Mucosa of descending colon (tissue), 3 donors: ENCODE results near the gene GSDMA. TPM values are rescaled to one million over a fixed set of nuclear protein-coding genes. Genes with fewer than 3 reads are reported as not detected.

ENCODE experiments used
- ATAC-seq: fragments of 200-7000 bp; cut with Tn5 transposase; one replicate; pipeline ENCODE4 v1.9.1; 2020; ENCODE audit warnings: mild to moderate bottlenecking, moderate library complexity
- DNase-seq, 3 donors: peaks; one replicate each; pipeline ENCODE4 v3.0.0-alpha.2; 2020
- H3K36me3 ChIP-seq: fragments of 200-600 bp; one replicate; pipeline ENCODE4 v1.8.0; 2021; ENCODE audit warnings: low read depth, mild to moderate bottlenecking
- H3K4me1 ChIP-seq: fragments of 200-600 bp; one replicate; pipeline ENCODE4 v1.8.0; 2021; ENCODE audit warnings: low read depth, mild to moderate bottlenecking
- H3K4me3 ChIP-seq: fragments of 200-600 bp; one replicate; pipeline ENCODE4 v1.8.0; 2021; ENCODE audit warnings: mild to moderate bottlenecking
- H3K9me3 ChIP-seq: fragments of 200-600 bp; one replicate; pipeline ENCODE4 v1.8.0; 2021; ENCODE audit warnings: mild to moderate bottlenecking
- CTCF ChIP-seq: fragments of 200-600 bp; IDR thresholded peaks from one replicate; pipeline ENCODE4 v1.8.0; 2022; ENCODE audit warnings: antibody characterized with exemption, mild to moderate bottlenecking
- intact Hi-C, 2 donors: fragments of 100-400 bp; cut with DNase I in 1 of 2; cut with micrococcal nuclease in 1 of 2; formaldehyde crosslinking; loops; one replicate each; pipeline versions ENCODE4 v1.11.0 to v1.11.1; 2022; cut with DNase I, micrococcal nuclease
- total RNA-seq, 3 donors: library from RNA; stranded (reverse); fragmentation: NEBNext Ultra II Directional in 2 of 3; extraction: Animal tissue kit (Norgen Biotek cat#: 25700) in 2 of 3; gene quantifications; one replicate each; pipeline versions ENCODE4 v1.2.1 to v1.2.4, GENCODE V29; 2021 to 2023
- donor health status: DM: no; HTN: no; CAD: no; lungs with moderate emphysema.
- donor health status: DM: no; HTN: no; CAD: no.
- donor health status: DM: no; HTN: yes; CAD: no.

GSDMA gene
- total RNA-seq, 3 donors from 2014 or later, result 0.22 to 0.54 (median 0.26) TPM

DNA sequence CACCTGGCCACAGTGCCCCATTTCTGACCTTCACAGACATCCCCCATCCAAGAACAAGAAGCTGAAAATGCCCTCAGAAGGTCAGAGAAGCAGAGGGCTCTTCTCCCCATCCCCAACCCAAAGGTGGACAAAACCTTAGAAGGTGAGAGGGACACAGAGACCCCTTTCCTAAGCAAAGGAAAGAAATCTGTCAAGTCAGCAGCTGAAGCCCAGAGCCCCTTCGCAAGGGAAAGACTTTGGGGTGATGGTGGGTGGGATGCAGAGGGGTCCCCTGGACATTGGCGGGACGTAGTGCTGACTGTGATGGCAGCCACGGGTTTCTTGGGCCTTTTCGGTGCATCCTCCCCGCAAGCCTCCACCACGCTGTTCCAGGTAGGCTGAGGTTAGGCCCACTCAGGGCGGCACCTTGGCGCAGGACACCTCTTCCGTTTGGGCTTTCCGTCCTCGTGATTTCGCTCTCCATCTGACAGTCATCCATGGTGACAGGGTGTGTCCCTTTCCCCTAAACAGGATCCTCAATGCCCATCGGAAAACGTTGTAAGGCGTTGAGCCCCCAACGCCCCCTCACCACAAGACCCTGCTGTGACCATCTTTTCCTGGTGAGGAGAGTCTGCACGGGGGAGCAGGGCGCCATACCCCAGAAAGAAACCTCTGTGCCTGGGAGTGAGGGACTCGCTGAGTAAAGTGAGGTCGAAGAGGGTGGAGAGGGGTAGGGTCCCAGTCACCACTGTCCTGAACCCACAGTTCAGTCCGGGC, 10.7 kb upstream of the GSDMA start:
- Histone ChIP-seq H3K4me3 (no peak overlapping the region), H3K4me1 (no peaks in the 10 kb centered on the region), H3K36me3 (no peaks in the 10 kb centered on the region), H3K9me3 (no peaks in the 10 kb centered on the region)
- intact Hi-C loops, result no loop called here
- ATAC-seq (peak; percentile 1), DNase-seq (peak in 1 of 3 donors; percentile 68)
- no peak for TF ChIP-seq CTCF

- Histone ChIP-seq H3K9me3 (no peaks in the 10 kb centered on the region), H3K4me1 (no peaks in the 10 kb centered on the region), H3K4me3 (no peak overlapping the region), H3K36me3 (no peaks in the 10 kb centered on the region)
- peak; percentile 91 for ATAC-seq
- no peak for TF ChIP-seq CTCF
- intact Hi-C loops, result no loop called here
- peak; percentile 99 for DNase-seq
These were observed 9.9 kb upstream of the GSDMA start for GRCh38 chr17:39952680-39953470.

DNA sequence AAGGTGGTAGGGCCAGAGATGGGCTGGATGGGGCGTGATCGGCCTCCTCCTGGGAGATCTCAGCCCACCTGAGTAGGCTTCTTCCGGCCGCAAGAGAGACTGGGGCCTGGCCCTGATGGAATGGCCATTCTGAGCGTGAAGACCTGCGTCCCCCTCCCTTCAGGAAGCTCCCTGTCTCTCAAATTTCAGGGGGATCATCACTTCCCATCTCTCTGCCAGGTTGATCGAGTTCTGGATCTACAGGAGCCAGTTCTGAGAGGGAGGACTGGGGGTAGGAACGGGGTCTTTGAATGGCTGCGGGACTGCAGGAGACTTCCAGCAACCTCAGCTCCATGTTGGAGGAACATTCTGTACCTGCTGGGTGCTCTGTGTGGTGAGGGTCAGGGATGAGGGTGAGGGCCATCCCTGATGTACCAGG, 9.3 kb upstream of the GSDMA start:
- no peaks in the 10 kb centered on the region for H3K36me3 ChIP-seq
- ATAC-seq (no peak), DNase-seq (no peak)
- H3K4me3 ChIP-seq, result no peak overlapping the region
- H3K4me1 ChIP-seq, result no peaks in the 10 kb centered on the region
- intact Hi-C loops, result no loop called here
- no peak for TF ChIP-seq CTCF
- no peaks in the 10 kb centered on the region for H3K9me3 ChIP-seq

- intact Hi-C loops, result no loop called here
- no peak for ATAC-seq
- no peaks in the 10 kb centered on the region for H3K36me3 ChIP-seq
- no peaks in the 10 kb centered on the region for H3K9me3 ChIP-seq
- peaks cover 4% of the 10 kb centered on the region for H3K4me1 ChIP-seq
- no peak overlapping the region for H3K4me3 ChIP-seq
- no peak for DNase-seq
- TF ChIP-seq CTCF, result no peak
These were observed 7.9 kb upstream of the GSDMA start for GRCh38 chr17:39954876-39955275.

DNA sequence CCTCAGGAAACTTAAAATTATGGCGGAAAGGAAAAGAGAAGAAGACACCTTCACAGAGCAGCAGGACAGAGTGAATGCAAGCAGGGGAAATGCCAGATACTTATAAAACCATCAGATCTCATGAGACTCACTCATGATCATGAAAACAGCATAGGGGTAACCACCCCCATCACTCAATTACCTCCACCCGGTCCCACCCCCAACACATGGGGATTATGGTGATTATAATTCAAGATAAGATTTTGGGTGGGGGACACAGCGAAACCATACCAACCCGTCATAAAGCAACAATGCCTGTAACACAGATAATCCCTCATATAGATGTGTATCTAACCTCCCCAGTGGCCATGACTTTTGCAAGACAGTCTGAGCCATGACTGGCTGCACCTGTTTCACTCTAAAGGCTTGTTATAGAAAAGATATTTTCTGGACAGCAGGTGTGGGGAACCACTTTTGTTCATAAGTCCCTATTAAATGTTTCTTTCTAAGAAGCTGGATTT, 7.0 kb upstream of the GSDMA start:
- TF ChIP-seq CTCF, result no peak
- DNase-seq, result no peak
- Histone ChIP-seq H3K9me3 (no peaks in the 10 kb centered on the region), H3K36me3 (no peaks in the 10 kb centered on the region), H3K4me1 (peaks cover 9% of the 10 kb centered on the region), H3K4me3 (no peak overlapping the region)
- intact Hi-C loops, result no loop called here
- no peak for ATAC-seq
